Endothelial cell (in vitro differentiated cells): ENCODE data around the gene FERMT1. TPM values are rescaled to one million over a fixed set of nuclear protein-coding genes. Genes with fewer than 3 reads are reported as not detected.

Experiments
- DNase-seq: peaks from one replicate; pipeline ENCODE4 v3.0.0; 2021; ENCODE audit warnings: low spot score
- H3K27ac Mint-ChIP-seq: one replicate; pipeline ENCODE4 v1.8.0; 2021; ENCODE audit warnings: mixed read lengths, inconsistent platforms; ENCODE audit not compliant: unreplicated experiment
- H3K27me3 Mint-ChIP-seq: one replicate; pipeline ENCODE4 v1.8.0; 2021; ENCODE audit warnings: mild to moderate bottlenecking, moderate library complexity, mixed read lengths, inconsistent platforms; ENCODE audit not compliant: unreplicated experiment
- H3K36me3 Mint-ChIP-seq: one replicate; pipeline ENCODE4 v1.8.0; 2021; ENCODE audit warnings: mild to moderate bottlenecking, low read depth, mixed read lengths, inconsistent platforms; ENCODE audit not compliant: unreplicated experiment
- H3K4me1 Mint-ChIP-seq: one replicate; pipeline ENCODE4 v1.8.0; 2021; ENCODE audit warnings: mild to moderate bottlenecking, mixed read lengths, inconsistent platforms; ENCODE audit not compliant: unreplicated experiment
- H3K4me3 Mint-ChIP-seq: one replicate; pipeline ENCODE4 v1.8.0; 2021; ENCODE audit warnings: mild to moderate bottlenecking, mixed read lengths, inconsistent platforms; ENCODE audit not compliant: unreplicated experiment
- H3K9me3 Mint-ChIP-seq: one replicate; pipeline ENCODE4 v1.8.0; 2021; ENCODE audit warnings: mixed read lengths, inconsistent platforms; ENCODE audit not compliant: unreplicated experiment
- CTCF ChIP-seq: fragments of 200-600 bp; sonication (generic); IDR thresholded peaks from one replicate; pipeline ENCODE4 v1.5.0; 2021; ENCODE audit warnings: antibody characterized with exemption; ENCODE audit not compliant: unreplicated experiment
- total RNA-seq: library from RNA; stranded (reverse); fragmentation: NEBNext Ultra II Directional; extraction: Animal tissue kit (Norgen Biotek cat#: 25700); gene quantifications from one replicate; pipeline ENCODE4 v1.2.1, GENCODE V29; 2021; ENCODE audit not compliant: unreplicated experiment

The FERMT1 gene
- total RNA-seq, 1 donor from 2014 or later: 0.62 TPM

- Mint-ChIP-seq H3K4me1 (no peaks in the 10 kb centered on the region), H3K9me3 (no peaks in the 10 kb centered on the region), H3K27ac (no peak overlapping the region), H3K36me3 (no peaks in the 10 kb centered on the region), H3K4me3 (no peak overlapping the region), H3K27me3 (no peaks in the 10 kb centered on the region)
- no peak for DNase-seq
- TF ChIP-seq CTCF: no peak
Observed at GRCh38 chr20:6099819-6100218, 23.0 kb downstream of the FERMT1 start.

GRCh38 chr20:6095409-6095808 is 27.4 kb downstream of the FERMT1 start:
- Mint-ChIP-seq H3K4me1 (no peaks in the 10 kb centered on the region), H3K27me3 (no peaks in the 10 kb centered on the region), H3K36me3 (no peaks in the 10 kb centered on the region), H3K9me3 (no peaks in the 10 kb centered on the region), H3K4me3 (no peak overlapping the region), H3K27ac (no peak overlapping the region)
- DNase-seq: no peak
- TF ChIP-seq CTCF: no peak

- H3K27me3 Mint-ChIP-seq: no peaks in the 10 kb centered on the region
- H3K36me3 Mint-ChIP-seq: no peaks in the 10 kb centered on the region
- no peaks in the 10 kb centered on the region for H3K9me3 Mint-ChIP-seq
- no peak overlapping the region for H3K4me3 Mint-ChIP-seq
- no peak overlapping the region for H3K27ac Mint-ChIP-seq
- H3K4me1 Mint-ChIP-seq: no peaks in the 10 kb centered on the region
- no peak for DNase-seq
- TF ChIP-seq CTCF: no peak
Observed at GRCh38 chr20:6094565-6094964, 28.3 kb downstream of the FERMT1 start.

GRCh38 chr20:6094063-6094462 is 28.8 kb downstream of the FERMT1 start:
- DNase-seq: no peak
- TF ChIP-seq CTCF: no peak
- Mint-ChIP-seq H3K27me3 (peaks cover 2% of the 10 kb centered on the region), H3K4me3 (no peak overlapping the region), H3K27ac (no peak overlapping the region), H3K36me3 (no peaks in the 10 kb centered on the region), H3K9me3 (no peaks in the 10 kb centered on the region), H3K4me1 (no peaks in the 10 kb centered on the region)

- no peak overlapping the region for H3K4me3 Mint-ChIP-seq
- DNase-seq: no peak
- H3K4me1 Mint-ChIP-seq: no peaks in the 10 kb centered on the region
- H3K27me3 Mint-ChIP-seq: peaks cover 2% of the 10 kb centered on the region
- H3K27ac Mint-ChIP-seq: no peak overlapping the region
- H3K9me3 Mint-ChIP-seq: no peaks in the 10 kb centered on the region
- no peaks in the 10 kb centered on the region for H3K36me3 Mint-ChIP-seq
- no peak for TF ChIP-seq CTCF
Observed at GRCh38 chr20:6091661-6092060, 31.2 kb downstream of the FERMT1 start.
